Measurements from ENCODE around the gene IGSF9B.

- TF ChIP-seq CTCF (conservative IDR thresholded peaks at IDR 0.05; ENCODE audit: low read depth, low read length) (no peak), EZH2 (IDR thresholded peaks at IDR 0.05; ENCODE audit: borderline replicate concordance, low read depth, low read length, poor library complexity, severe bottlenecking) (no peak)
These were observed 20.4 kb upstream of the IGSF9B start for GRCh38 chr11:133977067-133977677.
